Gastrocnemius medialis (tissue), 4 donors: Measurements from ENCODE around the gene LDLRAD3.

ENCODE experiments used
- POLR2A ChIP-seq, 2 donors: fragments of 450-650 bp; IDR thresholded peaks; one replicate each; pipeline ENCODE4 v1.6.1; 2017; ENCODE audit warnings: antibody characterized with exemption in 2 of 2, mild to moderate bottlenecking in 2 of 2, moderate library complexity in 2 of 2
- TF ChIP-seq, protein P1 (sequence below), 5 experiments: fragments of 450-650 bp in 3 of 5; fragments of 200-600 bp in 2 of 5; sonication (generic) in 2 of 5; IDR thresholded peaks in 4 of 5; conservative IDR thresholded peaks in 1 of 5; 1 replicate in 4 of 5; 2 replicates in 1 of 5; pipeline ENCODE4 v1.5.1; 2016 to 2019; ENCODE audit warnings: antibody characterized with exemption in 5 of 5, mild to moderate bottlenecking in 3 of 5, moderate library complexity in 3 of 5

GRCh38 chr11:36141956-36142355 is 198.1 kb downstream of the LDLRAD3 start:
- TF ChIP-seq, protein P1, sequence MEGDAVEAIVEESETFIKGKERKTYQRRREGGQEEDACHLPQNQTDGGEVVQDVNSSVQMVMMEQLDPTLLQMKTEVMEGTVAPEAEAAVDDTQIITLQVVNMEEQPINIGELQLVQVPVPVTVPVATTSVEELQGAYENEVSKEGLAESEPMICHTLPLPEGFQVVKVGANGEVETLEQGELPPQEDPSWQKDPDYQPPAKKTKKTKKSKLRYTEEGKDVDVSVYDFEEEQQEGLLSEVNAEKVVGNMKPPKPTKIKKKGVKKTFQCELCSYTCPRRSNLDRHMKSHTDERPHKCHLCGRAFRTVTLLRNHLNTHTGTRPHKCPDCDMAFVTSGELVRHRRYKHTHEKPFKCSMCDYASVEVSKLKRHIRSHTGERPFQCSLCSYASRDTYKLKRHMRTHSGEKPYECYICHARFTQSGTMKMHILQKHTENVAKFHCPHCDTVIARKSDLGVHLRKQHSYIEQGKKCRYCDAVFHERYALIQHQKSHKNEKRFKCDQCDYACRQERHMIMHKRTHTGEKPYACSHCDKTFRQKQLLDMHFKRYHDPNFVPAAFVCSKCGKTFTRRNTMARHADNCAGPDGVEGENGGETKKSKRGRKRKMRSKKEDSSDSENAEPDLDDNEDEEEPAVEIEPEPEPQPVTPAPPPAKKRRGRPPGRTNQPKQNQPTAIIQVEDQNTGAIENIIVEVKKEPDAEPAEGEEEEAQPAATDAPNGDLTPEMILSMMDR (IDR thresholded peaks at IDR 0.05 in 4 of 5, conservative IDR thresholded peaks at IDR 0.05 in 1 of 5), result no peak
- TF ChIP-seq POLR2A (IDR thresholded peaks at IDR 0.05), result no peak
